GM12891 (cell line): Measurements from ENCODE around the gene MYCBP2.

ENCODE experiments used
- PAX5 ChIP-seq: IDR thresholded peaks from 2 replicates; pipeline ENCODE4 v1.6.1; 2011; ENCODE audit warnings: low read length, moderate library complexity, mild to moderate bottlenecking; ENCODE audit not compliant: insufficient read depth, severe bottlenecking
- SPI1 ChIP-seq: IDR thresholded peaks from 2 replicates; pipeline ENCODE4 v1.6.1; 2011; ENCODE audit warnings: low read depth, low read length, control low read depth
- TAF1 ChIP-seq: IDR thresholded peaks from 2 replicates; pipeline ENCODE4 v1.6.1; 2011; ENCODE audit warnings: low read depth, low read length, control low read depth

- no peak for TF ChIP-seq TAF1
- TF ChIP-seq PAX5, result no peak
- TF ChIP-seq SPI1, result no peak
Measured at GRCh38 chr13:77009011-77009410, 317.9 kb downstream of the MYCBP2 start.
